Measurements from ENCODE around the gene ISCA1.

The ISCA1 gene

DNA sequence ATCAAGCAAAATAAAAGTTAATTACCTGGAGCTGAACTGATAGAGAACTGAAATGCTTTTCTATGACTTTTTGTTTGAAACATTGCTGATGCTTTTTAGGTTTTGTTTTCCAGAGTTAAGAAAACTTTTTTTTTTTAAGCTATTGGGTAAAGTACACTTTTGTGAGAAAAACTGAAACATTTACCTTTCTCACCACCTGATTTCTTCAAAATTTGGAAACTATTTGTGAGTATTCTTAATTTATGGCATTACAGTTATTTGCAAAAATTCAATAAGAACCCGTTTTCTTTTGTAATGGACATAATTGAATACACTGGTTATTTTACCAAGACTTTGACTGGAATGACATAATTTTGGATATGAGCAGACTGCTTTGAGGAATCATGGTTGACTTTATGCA is 29.5 kb downstream of the ISCA1 start:
- H3K27ac ChIP-seq (replicated peaks), result no peak overlapping the region
- no peak for TF ChIP-seq SPI1 (IDR thresholded peaks at IDR 0.05; ENCODE audit: borderline replicate concordance, low read depth)
- no peak for TF ChIP-seq GABPA (IDR thresholded peaks at IDR 0.05; ENCODE audit: low read depth)
- TF ChIP-seq, protein P1, sequence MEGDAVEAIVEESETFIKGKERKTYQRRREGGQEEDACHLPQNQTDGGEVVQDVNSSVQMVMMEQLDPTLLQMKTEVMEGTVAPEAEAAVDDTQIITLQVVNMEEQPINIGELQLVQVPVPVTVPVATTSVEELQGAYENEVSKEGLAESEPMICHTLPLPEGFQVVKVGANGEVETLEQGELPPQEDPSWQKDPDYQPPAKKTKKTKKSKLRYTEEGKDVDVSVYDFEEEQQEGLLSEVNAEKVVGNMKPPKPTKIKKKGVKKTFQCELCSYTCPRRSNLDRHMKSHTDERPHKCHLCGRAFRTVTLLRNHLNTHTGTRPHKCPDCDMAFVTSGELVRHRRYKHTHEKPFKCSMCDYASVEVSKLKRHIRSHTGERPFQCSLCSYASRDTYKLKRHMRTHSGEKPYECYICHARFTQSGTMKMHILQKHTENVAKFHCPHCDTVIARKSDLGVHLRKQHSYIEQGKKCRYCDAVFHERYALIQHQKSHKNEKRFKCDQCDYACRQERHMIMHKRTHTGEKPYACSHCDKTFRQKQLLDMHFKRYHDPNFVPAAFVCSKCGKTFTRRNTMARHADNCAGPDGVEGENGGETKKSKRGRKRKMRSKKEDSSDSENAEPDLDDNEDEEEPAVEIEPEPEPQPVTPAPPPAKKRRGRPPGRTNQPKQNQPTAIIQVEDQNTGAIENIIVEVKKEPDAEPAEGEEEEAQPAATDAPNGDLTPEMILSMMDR (IDR thresholded peaks at IDR 0.05; ENCODE audit: insufficient read depth, low read length), result no peak
- no peak for TF ChIP-seq POLR2AphosphoS5 (IDR thresholded peaks at IDR 0.05; ENCODE audit: low read depth)
- TF ChIP-seq, protein P2, sequence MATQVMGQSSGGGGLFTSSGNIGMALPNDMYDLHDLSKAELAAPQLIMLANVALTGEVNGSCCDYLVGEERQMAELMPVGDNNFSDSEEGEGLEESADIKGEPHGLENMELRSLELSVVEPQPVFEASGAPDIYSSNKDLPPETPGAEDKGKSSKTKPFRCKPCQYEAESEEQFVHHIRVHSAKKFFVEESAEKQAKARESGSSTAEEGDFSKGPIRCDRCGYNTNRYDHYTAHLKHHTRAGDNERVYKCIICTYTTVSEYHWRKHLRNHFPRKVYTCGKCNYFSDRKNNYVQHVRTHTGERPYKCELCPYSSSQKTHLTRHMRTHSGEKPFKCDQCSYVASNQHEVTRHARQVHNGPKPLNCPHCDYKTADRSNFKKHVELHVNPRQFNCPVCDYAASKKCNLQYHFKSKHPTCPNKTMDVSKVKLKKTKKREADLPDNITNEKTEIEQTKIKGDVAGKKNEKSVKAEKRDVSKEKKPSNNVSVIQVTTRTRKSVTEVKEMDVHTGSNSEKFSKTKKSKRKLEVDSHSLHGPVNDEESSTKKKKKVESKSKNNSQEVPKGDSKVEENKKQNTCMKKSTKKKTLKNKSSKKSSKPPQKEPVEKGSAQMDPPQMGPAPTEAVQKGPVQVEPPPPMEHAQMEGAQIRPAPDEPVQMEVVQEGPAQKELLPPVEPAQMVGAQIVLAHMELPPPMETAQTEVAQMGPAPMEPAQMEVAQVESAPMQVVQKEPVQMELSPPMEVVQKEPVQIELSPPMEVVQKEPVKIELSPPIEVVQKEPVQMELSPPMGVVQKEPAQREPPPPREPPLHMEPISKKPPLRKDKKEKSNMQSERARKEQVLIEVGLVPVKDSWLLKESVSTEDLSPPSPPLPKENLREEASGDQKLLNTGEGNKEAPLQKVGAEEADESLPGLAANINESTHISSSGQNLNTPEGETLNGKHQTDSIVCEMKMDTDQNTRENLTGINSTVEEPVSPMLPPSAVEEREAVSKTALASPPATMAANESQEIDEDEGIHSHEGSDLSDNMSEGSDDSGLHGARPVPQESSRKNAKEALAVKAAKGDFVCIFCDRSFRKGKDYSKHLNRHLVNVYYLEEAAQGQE (IDR thresholded peaks at IDR 0.05; ENCODE audit: insufficient replicate concordance, low read depth), result no peak
- H3K27me3 ChIP-seq (ENCODE audit: insufficient read depth, poor library complexity, severe bottlenecking), result no peaks in the 10 kb centered on the region
- DNase-seq (ENCODE audit: low read depth in 1 of 2, low spot score in 1 of 2), result no peak
- H3K4me3 ChIP-seq (replicated peaks; ENCODE audit: insufficient read depth, low read length), result no peak overlapping the region

DNA sequence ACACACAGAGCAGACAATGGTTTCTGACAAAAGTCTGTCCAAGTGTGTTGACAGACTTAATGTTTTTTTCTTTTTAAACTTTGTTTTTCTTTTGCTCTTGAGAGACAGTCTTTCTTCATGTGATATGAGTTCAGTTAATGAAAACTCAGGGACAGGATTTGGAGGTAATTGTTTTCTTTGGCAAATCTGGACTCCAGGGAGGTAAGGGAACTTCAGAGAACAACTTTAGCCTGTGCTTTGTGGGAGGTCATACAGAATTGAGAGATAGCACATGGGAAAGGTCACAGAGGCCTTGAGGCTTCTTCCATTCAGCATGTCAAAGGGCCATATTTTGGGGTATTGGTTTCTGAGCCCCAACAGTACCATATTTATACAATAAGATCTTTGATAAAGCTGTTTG is 32.2 kb downstream of the ISCA1 start:
- H3K4me3 ChIP-seq (replicated peaks; ENCODE audit: insufficient read depth, low read length), result no peak overlapping the region
- TF ChIP-seq POLR2AphosphoS5 (IDR thresholded peaks at IDR 0.05; ENCODE audit: low read depth) (no peak), SPI1 (IDR thresholded peaks at IDR 0.05; ENCODE audit: borderline replicate concordance, low read depth) (no peak), GABPA (IDR thresholded peaks at IDR 0.05; ENCODE audit: low read depth) (no peak)
- TF ChIP-seq, protein P2 (IDR thresholded peaks at IDR 0.05; ENCODE audit: insufficient replicate concordance, low read depth), result no peak
- TF ChIP-seq, protein P1 (IDR thresholded peaks at IDR 0.05; ENCODE audit: insufficient read depth, low read length), result no peak
- no peak for DNase-seq (ENCODE audit: low read depth in 1 of 2, low spot score in 1 of 2)

DNA sequence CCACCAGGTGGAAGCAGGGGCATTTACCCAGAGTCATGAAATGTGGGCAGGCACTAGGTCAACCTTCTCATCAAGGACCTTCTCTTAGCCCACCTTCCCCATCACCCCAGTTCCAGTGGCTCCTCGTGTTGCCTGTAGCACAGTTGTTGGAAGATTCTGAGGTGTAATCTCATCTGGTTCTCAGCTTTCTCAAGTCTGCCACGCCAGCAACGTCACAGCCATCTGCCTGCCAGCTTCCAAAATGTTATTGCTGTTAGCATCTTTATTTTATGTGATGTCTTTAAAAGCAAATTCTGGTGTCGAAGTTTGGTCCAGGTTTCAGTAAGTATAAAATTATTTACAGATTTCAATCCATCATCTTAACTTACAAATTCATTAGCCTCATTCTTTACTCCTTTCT is 33.6 kb downstream of the ISCA1 start:
- TF ChIP-seq SPI1 (IDR thresholded peaks at IDR 0.05; ENCODE audit: borderline replicate concordance, low read depth) (no peak), POLR2AphosphoS5 (IDR thresholded peaks at IDR 0.05; ENCODE audit: low read depth) (no peak)
- TF ChIP-seq, protein P2 (IDR thresholded peaks at IDR 0.05; ENCODE audit: insufficient replicate concordance, low read depth), result no peak
- TF ChIP-seq, protein P1 (IDR thresholded peaks at IDR 0.05; ENCODE audit: insufficient read depth, low read length), result no peak
- no peak for DNase-seq (ENCODE audit: low read depth in 1 of 2, low spot score in 1 of 2)

More for the DNA sequence above, 32.2 kb downstream of the ISCA1 start:
- Histone ChIP-seq H3K27me3 (ENCODE audit: insufficient read depth, poor library complexity, severe bottlenecking) (no peaks in the 10 kb centered on the region), H3K27ac (replicated peaks) (no peak overlapping the region)

More for the DNA sequence above, 33.6 kb downstream of the ISCA1 start:
- H3K4me3 ChIP-seq (replicated peaks; ENCODE audit: insufficient read depth, low read length), result no peak overlapping the region
- H3K27ac ChIP-seq (replicated peaks), result no peak overlapping the region
- H3K27me3 ChIP-seq (ENCODE audit: insufficient read depth, poor library complexity, severe bottlenecking), result no peaks in the 10 kb centered on the region
